Mucosa of rectum (tissue), 2 donors: ENCODE data around the gene ZNF791.

ENCODE experiments used
- H3K27ac ChIP-seq, 2 donors: one replicate each; pipeline ENCODE4 v1.7.0; 2013; ENCODE audit warnings: inconsistent platforms in 2 of 2, low read depth in 2 of 2, low read length in 2 of 2
- H3K27me3 ChIP-seq, 2 donors: one replicate each; pipeline ENCODE4 v1.7.0; 2013; ENCODE audit warnings: low read length in 2 of 2; ENCODE audit not compliant: control insufficient read depth in 2 of 2, insufficient read depth in 2 of 2
- H3K36me3 ChIP-seq, 2 donors: one replicate each; pipeline ENCODE4 v1.7.0; 2013; ENCODE audit warnings: low read length in 2 of 2; ENCODE audit not compliant: control insufficient read depth in 2 of 2, insufficient read depth in 2 of 2
- H3K4me1 ChIP-seq, 2 donors: one replicate each; pipeline ENCODE4 v1.7.0; 2013; ENCODE audit warnings: low read length in 2 of 2, mild to moderate bottlenecking in 1 of 2; ENCODE audit not compliant: control insufficient read depth in 2 of 2, insufficient read depth in 2 of 2
- H3K4me3 ChIP-seq, 2 donors: one replicate each; pipeline ENCODE4 v1.7.0; 2013; ENCODE audit warnings: low read length in 2 of 2
- H3K9ac ChIP-seq, 2 donors: one replicate each; pipeline ENCODE4 v1.7.0; 2013; ENCODE audit warnings: low read length in 2 of 2, low read depth in 1 of 2, mild to moderate bottlenecking in 1 of 2
- H3K9me3 ChIP-seq, 2 donors: one replicate each; pipeline ENCODE4 v1.7.0; 2013; ENCODE audit warnings: low read length in 2 of 2; ENCODE audit not compliant: control insufficient read depth in 2 of 2
- donor health status: healthy.
- donor health status: Normal muscosa, but diverticular disease.

The ZNF791 gene

DNA sequence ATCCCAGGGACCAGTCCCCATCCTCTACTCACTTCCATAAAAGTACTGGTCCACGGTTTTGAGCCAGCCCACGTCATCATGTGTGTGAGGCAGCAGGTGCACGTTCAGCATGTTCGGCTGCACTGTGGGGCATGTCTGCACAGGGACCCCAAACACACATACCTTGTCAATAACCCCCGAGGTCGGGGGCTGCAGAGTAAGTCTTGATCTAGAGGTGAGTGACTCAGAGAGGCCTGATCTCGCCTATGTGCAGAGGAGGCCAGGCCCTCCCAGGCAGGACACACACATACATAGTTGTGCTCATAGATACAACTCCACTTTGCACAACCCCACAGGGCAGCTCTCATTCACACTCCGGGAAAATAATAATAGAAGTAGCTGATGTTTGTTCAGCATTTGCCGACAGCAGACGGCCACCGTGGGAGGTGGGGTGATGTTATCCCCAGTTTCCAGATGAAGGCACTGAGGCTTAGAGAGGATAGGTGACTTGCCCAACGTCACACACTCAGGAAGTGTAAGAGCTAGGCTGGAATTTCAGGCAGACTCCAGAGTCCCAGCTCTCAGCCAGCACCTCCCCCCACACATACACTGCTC lies 55.0 kb downstream of the ZNF791 start:
- H3K4me1 ChIP-seq, result peaks cover 34 to 37% of the 10 kb centered on the region in 2 donors

DNA sequence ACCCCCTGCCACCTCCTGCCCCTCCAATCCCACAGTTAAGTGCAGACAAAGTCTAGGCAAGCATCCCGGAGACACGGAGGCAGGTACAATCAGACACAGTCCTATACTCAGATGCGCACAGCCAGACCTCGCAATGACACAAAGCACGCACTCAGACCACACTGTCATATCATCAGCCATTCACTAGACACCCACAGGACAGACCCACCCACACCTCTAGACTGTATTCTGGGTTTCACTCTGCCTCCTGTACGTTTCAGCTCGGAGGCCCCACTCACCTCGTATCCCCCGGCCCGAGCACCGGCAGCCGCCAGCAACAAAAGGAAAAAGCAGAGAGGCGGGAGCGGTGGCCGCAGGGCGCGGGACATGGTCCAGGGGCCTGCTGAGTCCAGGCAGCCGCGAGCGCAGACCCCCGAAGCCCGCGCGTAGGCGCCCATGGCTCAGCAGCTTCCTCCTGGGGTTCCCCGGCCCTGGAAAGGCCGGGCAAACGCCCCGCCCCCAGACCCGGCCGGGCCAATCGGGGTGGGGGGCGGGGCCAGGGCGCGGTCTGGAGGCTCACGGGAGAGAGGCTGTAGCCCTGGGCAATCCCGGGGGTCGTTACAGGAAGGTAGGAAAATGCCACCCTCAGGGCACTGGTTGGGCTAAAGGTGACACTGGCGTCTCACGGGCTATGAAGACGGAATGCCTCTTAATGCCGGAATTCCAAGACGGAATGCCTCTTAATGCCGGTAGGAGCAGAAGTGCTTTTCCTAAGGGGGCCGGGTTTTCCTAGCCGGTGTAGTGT lies 55.7 kb downstream of the ZNF791 start, which contains the start of the genes MAN2B1 and WDR83:
Gene MAN2B1 (minus strand): TSS at position 478 of the 784 bp plus-strand sequence. CDS start 41 bp downstream, at position 437.
Gene WDR83 (plus strand): TSS at position 543 of the 784 bp plus-strand sequence. CDS start 2,984 bp downstream, outside the sequence.
- Histone ChIP-seq H3K9me3 (no peaks in the 10 kb centered on the region), H3K4me3 (peak within 1 kb of the TSS; percentile 87 to 91), H3K27ac (peak within 1 kb of the TSS; percentile 31 to 64), H3K4me1 (peaks cover 34 to 37% of the 10 kb centered on the region in 2 donors), H3K9ac (peak within 1 kb of the TSS; percentile 73 to 81), H3K36me3 (peaks cover 11 to 23% of the 10 kb centered on the region in 2 donors), H3K27me3 (no peaks in the 10 kb centered on the region)

More for the DNA sequence above, 55.0 kb downstream of the ZNF791 start:
- Histone ChIP-seq H3K36me3 (peaks cover 15 to 30% of the 10 kb centered on the region in 2 donors), H3K4me3 (peak overlapping the region; percentile 87 to 91), H3K9me3 (no peaks in the 10 kb centered on the region), H3K27ac (peak overlapping the region in 1 of 2 donors; percentile 64), H3K27me3 (no peaks in the 10 kb centered on the region), H3K9ac (peak overlapping the region; percentile 73 to 81)

DNA sequence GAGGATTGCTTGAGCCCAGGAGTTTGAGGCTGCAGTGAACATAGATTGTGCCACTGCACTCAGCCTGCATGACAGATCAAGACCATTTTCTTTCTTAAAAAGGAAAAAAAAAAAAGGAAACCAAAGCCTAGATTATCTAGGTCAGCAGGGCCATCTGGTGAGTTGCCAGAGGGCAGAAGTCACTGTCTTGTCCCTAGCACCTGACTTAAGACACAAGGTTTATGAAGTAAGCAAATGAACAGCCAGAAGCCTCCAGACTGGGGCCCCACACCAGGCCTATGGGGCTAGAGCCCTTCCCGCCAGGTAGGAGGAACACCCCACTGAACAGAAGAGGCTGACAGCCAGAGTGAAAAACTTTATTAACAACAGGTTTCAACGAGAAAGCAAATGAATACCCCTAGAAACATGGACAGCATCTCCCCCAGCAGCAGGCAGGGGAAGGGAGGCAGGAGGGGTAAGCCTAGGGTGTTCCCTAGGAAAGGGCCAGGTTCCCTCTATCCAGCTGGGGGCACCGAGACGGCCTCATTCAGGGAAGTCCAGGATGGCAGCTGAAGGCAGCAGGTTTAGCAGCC lies 57.1 kb downstream of the ZNF791 start:
- peaks cover 34 to 37% of the 10 kb centered on the region in 2 donors for H3K4me1 ChIP-seq
- H3K9ac ChIP-seq, result no peak overlapping the region
- no peak overlapping the region for H3K27ac ChIP-seq
- no peaks in the 10 kb centered on the region for H3K9me3 ChIP-seq
- peaks cover 13 to 26% of the 10 kb centered on the region in 2 donors for H3K36me3 ChIP-seq
- peak overlapping the region in 1 of 2 donors; percentile 99 for H3K4me3 ChIP-seq
- no peaks in the 10 kb centered on the region for H3K27me3 ChIP-seq

DNA sequence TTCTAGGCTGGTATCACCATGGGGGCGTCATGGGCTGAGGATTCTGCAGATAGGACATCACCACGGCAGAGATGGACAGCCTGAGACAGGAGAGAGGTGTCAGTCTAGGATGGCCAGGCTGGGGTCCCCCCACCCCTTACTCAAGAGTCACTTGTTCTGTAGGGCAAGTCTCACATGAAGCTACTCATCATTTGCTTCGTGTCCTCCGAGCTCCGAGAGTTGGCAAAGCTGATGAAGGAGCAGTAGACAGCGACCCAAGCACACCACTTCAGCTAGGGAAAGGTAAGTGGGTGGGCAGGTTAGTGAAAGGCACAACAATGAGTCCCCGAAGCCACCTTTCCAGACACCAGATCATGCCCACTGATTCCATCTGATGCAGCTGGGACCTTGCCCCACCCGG lies 57.6 kb downstream of the ZNF791 start:
- H3K4me1 ChIP-seq, result peaks cover 34 to 37% of the 10 kb centered on the region in 2 donors
- peak overlapping the region in 1 of 2 donors; percentile 89 for H3K27ac ChIP-seq
- no peaks in the 10 kb centered on the region for H3K27me3 ChIP-seq
- H3K4me3 ChIP-seq, result peak overlapping the region; percentile 79 to 99
- peak overlapping the region; percentile 68 to 86 for H3K9ac ChIP-seq
- H3K9me3 ChIP-seq, result no peaks in the 10 kb centered on the region
- peaks cover 13 to 26% of the 10 kb centered on the region in 2 donors for H3K36me3 ChIP-seq

DNA sequence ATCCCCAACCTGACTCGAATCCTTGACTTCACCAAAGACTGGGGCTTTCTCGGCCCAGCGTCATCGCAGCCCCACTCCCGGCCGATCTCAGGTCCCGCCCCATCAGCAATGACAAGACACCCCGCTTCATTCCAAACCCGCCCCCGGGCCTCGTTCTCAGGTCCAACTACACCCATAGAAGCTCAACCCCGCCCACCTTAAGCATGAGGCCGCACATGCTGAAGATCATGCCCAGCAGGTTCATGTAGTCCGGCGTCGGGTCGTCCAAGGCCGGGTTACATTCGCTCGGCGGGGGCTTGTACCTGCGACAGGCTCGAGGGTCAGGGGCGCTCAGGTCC lies 58.2 kb downstream of the ZNF791 start:
- Histone ChIP-seq H3K27me3 (no peaks in the 10 kb centered on the region), H3K36me3 (peaks cover 13 to 23% of the 10 kb centered on the region in 2 donors), H3K9me3 (no peaks in the 10 kb centered on the region), H3K9ac (peak overlapping the region; percentile 68 to 86), H3K27ac (peak overlapping the region; percentile 89 to 95), H3K4me3 (peak overlapping the region; percentile 79 to 99), H3K4me1 (peaks cover 34 to 37% of the 10 kb centered on the region in 2 donors)

DNA sequence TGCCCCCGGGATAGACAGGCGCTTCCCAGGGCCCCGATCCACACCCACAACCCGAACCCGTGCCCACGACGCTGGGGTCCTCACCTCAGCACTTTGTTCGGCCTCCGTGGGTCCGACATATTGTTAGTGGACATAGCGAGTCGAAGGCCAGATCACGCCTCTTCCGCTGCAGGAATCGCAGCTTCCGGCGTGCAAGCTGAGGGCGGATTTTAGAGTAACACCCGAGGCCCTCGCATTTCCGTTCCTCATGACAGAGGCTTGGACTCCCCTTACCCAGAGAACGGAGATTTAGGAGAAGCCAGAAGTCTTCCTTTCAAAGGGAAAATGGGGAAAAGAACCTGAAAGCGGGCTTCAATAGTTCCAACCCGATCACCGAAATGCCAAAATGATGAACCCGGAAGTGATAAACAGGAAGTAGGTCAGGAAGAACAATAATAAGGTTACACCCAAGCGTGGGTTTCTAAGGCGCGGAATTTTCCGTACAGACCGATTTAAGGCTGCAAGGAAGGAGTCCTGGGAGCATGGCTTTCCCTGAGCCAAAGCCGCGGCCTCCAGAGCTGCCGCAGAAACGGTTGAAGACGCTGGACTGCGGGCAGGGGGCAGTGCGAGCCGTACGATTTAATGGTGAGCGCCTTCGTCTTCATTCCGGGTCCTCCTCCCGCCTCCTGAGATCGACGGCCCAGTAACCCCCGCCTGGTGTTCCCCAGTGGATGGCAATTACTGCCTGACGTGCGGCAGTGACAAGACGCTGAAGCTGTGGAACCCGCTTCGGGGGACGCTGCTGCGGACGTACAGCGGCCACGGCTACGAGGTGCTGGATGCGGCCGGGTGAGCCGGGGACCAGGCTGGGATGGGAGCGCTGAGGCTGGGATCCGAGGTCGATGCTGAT lies 58.8 kb downstream of the ZNF791 start:
- peaks cover 19 to 27% of the 10 kb centered on the region in 2 donors for H3K36me3 ChIP-seq
- no peaks in the 10 kb centered on the region for H3K9me3 ChIP-seq
- no peaks in the 10 kb centered on the region for H3K27me3 ChIP-seq
- H3K27ac ChIP-seq, result peak overlapping the region; percentile 89 to 95
- H3K4me1 ChIP-seq, result peaks cover 34 to 37% of the 10 kb centered on the region in 2 donors
- peak overlapping the region; percentile 68 to 86 for H3K9ac ChIP-seq
- H3K4me3 ChIP-seq, result peak overlapping the region; percentile 79 to 99

DNA sequence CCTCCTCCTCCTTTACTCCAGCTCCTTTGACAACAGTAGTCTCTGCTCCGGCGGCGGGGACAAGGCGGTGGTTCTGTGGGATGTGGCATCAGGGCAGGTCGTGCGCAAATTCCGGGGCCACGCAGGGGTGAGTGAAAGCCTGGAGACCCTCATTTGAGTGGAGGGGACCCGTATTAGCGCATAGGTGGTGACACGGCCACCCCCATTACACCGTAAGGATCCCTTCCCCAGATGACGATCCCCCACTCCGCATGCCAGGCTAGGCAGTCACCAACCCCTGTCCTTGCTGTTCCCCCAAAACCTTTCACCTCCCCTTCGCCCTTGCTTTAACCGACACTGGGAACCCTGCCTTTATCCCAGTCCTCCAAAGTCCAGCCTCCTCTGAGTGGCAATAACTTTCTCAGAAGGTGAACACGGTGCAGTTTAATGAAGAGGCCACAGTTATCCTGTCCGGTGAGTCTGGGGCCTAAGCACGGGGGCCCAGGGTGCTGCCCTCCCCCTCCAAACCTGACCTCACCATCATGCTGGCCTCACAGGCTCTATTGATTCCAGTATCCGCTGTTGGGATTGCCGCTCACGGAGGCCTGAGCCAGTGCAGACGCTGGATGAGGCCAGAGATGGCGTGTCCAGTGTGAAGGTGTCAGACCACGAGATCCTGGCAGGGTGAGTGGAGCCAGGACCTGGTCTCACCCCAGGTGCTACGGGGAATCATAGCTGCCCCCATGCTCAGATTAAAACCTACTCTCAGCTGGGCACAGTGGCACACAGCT lies 59.6 kb downstream of the ZNF791 start:
- H3K27me3 ChIP-seq, result no peaks in the 10 kb centered on the region
- H3K27ac ChIP-seq, result peak overlapping the region; percentile 89 to 95
- peaks cover 33% of the 10 kb centered on the region in 2 donors for H3K4me1 ChIP-seq
- peak overlapping the region; percentile 68 to 86 for H3K9ac ChIP-seq
- H3K4me3 ChIP-seq, result peak overlapping the region; percentile 79 to 99
- no peaks in the 10 kb centered on the region for H3K9me3 ChIP-seq
- H3K36me3 ChIP-seq, result peaks cover 20 to 26% of the 10 kb centered on the region in 2 donors

DNA sequence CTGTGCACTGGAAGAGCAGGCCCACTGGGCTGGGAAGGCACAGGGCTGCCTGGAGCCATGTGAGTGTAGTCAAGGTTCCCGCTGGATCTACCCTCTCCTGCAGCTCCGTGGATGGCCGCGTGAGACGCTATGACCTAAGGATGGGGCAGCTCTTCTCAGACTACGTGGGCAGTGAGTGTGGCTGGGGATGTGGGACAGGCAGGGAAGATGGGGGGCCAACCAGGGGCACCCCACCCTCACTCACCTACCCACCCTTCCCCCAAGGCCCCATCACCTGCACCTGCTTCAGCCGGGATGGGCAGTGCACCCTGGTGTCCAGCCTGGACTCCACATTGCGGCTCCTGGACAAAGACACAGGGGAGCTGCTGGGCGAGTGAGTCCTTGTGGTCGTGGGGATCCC lies 62.0 kb downstream of the ZNF791 start:
- Histone ChIP-seq H3K27ac (no peak overlapping the region), H3K9ac (no peak overlapping the region), H3K4me3 (no peak overlapping the region), H3K36me3 (peaks cover 36 to 49% of the 10 kb centered on the region in 2 donors), H3K9me3 (no peaks in the 10 kb centered on the region), H3K27me3 (no peaks in the 10 kb centered on the region), H3K4me1 (peaks cover 16 to 17% of the 10 kb centered on the region in 2 donors)

DNA sequence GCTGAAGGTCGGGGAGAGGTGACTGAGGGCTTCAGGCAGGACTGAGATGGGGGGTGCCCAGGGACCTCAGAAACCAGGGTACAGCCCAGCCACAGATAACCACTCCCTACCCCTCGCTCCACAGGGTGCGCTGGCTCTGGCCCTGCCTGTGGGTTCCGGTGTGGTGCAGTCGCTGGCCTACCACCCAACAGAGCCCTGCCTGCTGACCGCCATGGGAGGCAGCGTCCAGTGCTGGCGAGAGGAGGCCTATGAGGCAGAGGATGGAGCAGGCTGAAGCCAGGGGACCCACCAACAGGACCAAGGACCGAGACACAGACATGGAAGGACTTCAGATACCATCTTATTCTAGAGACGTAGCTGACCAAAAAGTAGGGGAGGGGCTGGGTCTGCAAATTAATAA lies 64.7 kb downstream of the ZNF791 start:
- H3K27ac ChIP-seq, result no peak overlapping the region
- peaks cover 53 to 60% of the 10 kb centered on the region in 2 donors for H3K36me3 ChIP-seq

More for the DNA sequence above, 64.7 kb downstream of the ZNF791 start:
- Histone ChIP-seq H3K4me3 (no peak overlapping the region), H3K27me3 (no peaks in the 10 kb centered on the region), H3K9ac (no peak overlapping the region), H3K9me3 (no peaks in the 10 kb centered on the region), H3K4me1 (peaks cover 3 to 5% of the 10 kb centered on the region in 2 donors)
